K562 (cell line): ENCODE results near the gene ZSCAN12. TPM values are rescaled to one million over a fixed set of nuclear protein-coding genes. Genes with fewer than 3 reads are reported as not detected.

Source experiments
- ARNT ChIP-seq, 2 experiments: fragments of 450-650 bp; IDR thresholded peaks; 2 replicates each; pipeline ENCODE4 v1.6.1; 2016; ENCODE audit warnings: mild to moderate bottlenecking in 1 of 2
- ATF1 ChIP-seq, 2 experiments: fragments of 450-650 bp in 1 of 2; IDR thresholded peaks; 2 replicates each; pipeline ENCODE4 v1.6.1; 2016; ENCODE audit warnings: missing compliant biosample characterization in 1 of 2, missing genetic modification characterization in 1 of 2
- BCOR ChIP-seq: fragments of 450-650 bp; IDR thresholded peaks from 2 replicates; pipeline ENCODE4 v1.6.1; 2016
- CHD4 ChIP-seq: fragments of 200-600 bp; sonication (generic); IDR thresholded peaks from 3 replicates; pipeline ENCODE4 v1.6.1; 2012; ENCODE audit warnings: low read depth, mild to moderate bottlenecking, mixed read lengths, low read length, inconsistent platforms; ENCODE audit not compliant: insufficient read depth, insufficient replicate concordance, poor library complexity, severe bottlenecking
- DMBX1 ChIP-seq: fragments of 250-450 bp; sonication (Bioruptor Pico); IDR thresholded peaks from 2 replicates; pipeline ENCODE4 v1.8.0; 2022; ENCODE audit warnings: inconsistent platforms, mild to moderate bottlenecking, moderate library complexity, borderline replicate concordance
- DNMT1 ChIP-seq: fragments of 450-650 bp; IDR thresholded peaks from 2 replicates; pipeline ENCODE4 v1.6.1; 2016; ENCODE audit warnings: antibody characterized with exemption, mild to moderate bottlenecking
- ELF2 ChIP-seq: fragments of 250-450 bp; sonication (Bioruptor Pico); IDR thresholded peaks from 2 replicates; pipeline ENCODE4 v1.5.0; 2021; ENCODE audit warnings: mild to moderate bottlenecking
- FOXM1 ChIP-seq, 2 experiments: fragments of 450-650 bp in 1 of 2; sonication (generic) in 1 of 2; formaldehyde crosslinking in 1 of 2; IDR thresholded peaks; 2 replicates each; pipeline versions ENCODE4 v1.6.1 to v1.9.0; 2017 to 2022; ENCODE audit warnings: low read depth in 2 of 2, mild to moderate bottlenecking in 2 of 2, missing genetic modification reagents in 1 of 2, moderate library complexity in 1 of 2
- GATA2 ChIP-seq: sonication (generic); formaldehyde crosslinking; IDR thresholded peaks from 2 replicates; pipeline ENCODE4 v1.4.0; 2020; ENCODE audit warnings: mild to moderate bottlenecking, missing genetic modification reagents
- GATAD2B ChIP-seq: fragments of 450-650 bp; IDR thresholded peaks from 2 replicates; pipeline ENCODE4 v1.6.1; 2017; ENCODE audit warnings: mild to moderate bottlenecking, borderline replicate concordance
- KLF1 ChIP-seq: fragments of 450-650 bp; IDR thresholded peaks from 2 replicates; pipeline ENCODE4 v1.6.1; 2016; ENCODE audit warnings: missing genetic modification characterization, missing compliant biosample characterization
- MAX ChIP-seq: sonication (generic); formaldehyde crosslinking; IDR thresholded peaks from 2 replicates; pipeline ENCODE4 v1.9.0; 2022; ENCODE audit warnings: mild to moderate bottlenecking, missing genetic modification reagents
- MCM3 ChIP-seq: fragments of 450-650 bp; IDR thresholded peaks from 2 replicates; pipeline ENCODE4 v1.6.1; 2016
- MIER1 ChIP-seq: fragments of 450-650 bp; IDR thresholded peaks from 2 replicates; pipeline ENCODE4 v1.6.1; 2016; ENCODE audit warnings: antibody characterized with exemption, mild to moderate bottlenecking, low read depth
- NCOA2 ChIP-seq, 2 experiments: fragments of 450-650 bp; IDR thresholded peaks; 2 replicates each; pipeline ENCODE4 v1.6.1; 2018; ENCODE audit warnings: mild to moderate bottlenecking in 2 of 2, moderate library complexity in 1 of 2; ENCODE audit not compliant: partially characterized antibody in 2 of 2
- NUFIP1 ChIP-seq: fragments of 450-650 bp; IDR thresholded peaks from 2 replicates; pipeline ENCODE4 v1.6.1; 2018; ENCODE audit not compliant: partially characterized antibody
- POLR2AphosphoS2 ChIP-seq: IDR thresholded peaks from 2 replicates; pipeline ENCODE4 v1.6.1; 2012; ENCODE audit warnings: low read length, improper control_type of control experiment
- RBM39 ChIP-seq: fragments of 200-400 bp; formaldehyde crosslinking; optimal IDR thresholded peaks from 2 replicates; pipeline ENCODE3; 2018; ENCODE audit warnings: low read depth, low read length
- SMAD3 ChIP-seq: fragments of 450-650 bp; formaldehyde crosslinking; conservative IDR thresholded peaks from 2 replicates; pipeline ENCODE4 v1.4.0; 2020; ENCODE audit warnings: mild to moderate bottlenecking
- SRSF3 ChIP-seq: fragments of 200-400 bp; formaldehyde crosslinking; IDR thresholded peaks from 2 replicates; pipeline ENCODE4 v1.6.1; 2016; ENCODE audit warnings: mild to moderate bottlenecking, low read length, moderate library complexity; ENCODE audit not compliant: insufficient read depth
- TARDBP ChIP-seq: fragments of 450-650 bp; IDR thresholded peaks from 2 replicates; pipeline ENCODE4 v1.6.1; 2016
- TBP ChIP-seq: optimal IDR thresholded peaks from 2 replicates; pipeline ENCODE3; 2011; ENCODE audit warnings: low read depth, low read length, improper control_type of control experiment
- TRIM28 ChIP-seq: fragments of 450-650 bp; IDR thresholded peaks from 2 replicates; pipeline ENCODE4 v1.6.1; 2017
- XRCC5 ChIP-seq: fragments of 200-400 bp; formaldehyde crosslinking; IDR thresholded peaks from 2 replicates; pipeline ENCODE4 v1.6.1; 2017; ENCODE audit warnings: low read depth, mild to moderate bottlenecking, low read length
- ZBTB2 ChIP-seq: fragments of 450-650 bp; IDR thresholded peaks from 2 replicates; pipeline ENCODE4 v1.6.1; 2016; ENCODE audit warnings: antibody characterized with exemption
- ZKSCAN8 ChIP-seq: fragments of 200-800 bp; sonication (Bioruptor generic); IDR thresholded peaks from 2 replicates; pipeline ENCODE4 v1.6.1; 2016; ENCODE audit warnings: missing genetic modification characterization, missing compliant biosample characterization
- ZNF511 ChIP-seq: sonication (generic); formaldehyde crosslinking; IDR thresholded peaks from 2 replicates; pipeline ENCODE4 v1.8.0; 2022; ENCODE audit warnings: mild to moderate bottlenecking, missing genetic modification reagents
- ZNF583 ChIP-seq: fragments of 250-450 bp; sonication (Bioruptor Pico); IDR thresholded peaks from 2 replicates; pipeline ENCODE4 v1.4.0; 2020
- ZNF77 ChIP-seq: fragments of 250-450 bp; sonication (Bioruptor Pico); IDR thresholded peaks from 2 replicates; pipeline ENCODE4 v1.5.0; 2020
- ZSCAN29 ChIP-seq: fragments of 450-650 bp; IDR thresholded peaks from 2 replicates; pipeline ENCODE4 v1.6.1; 2017
- polyA plus RNA-seq, 8 experiments: library from polyadenylated mRNA; depleted of rRNA in 4 of 8; stranded (reverse) in 5 of 8; unstranded in 3 of 8; fragments of >200 nt; fragmentation: Nextera tagmentation in 2 of 8; fragmentation: Illumina TruSeq in 1 of 8; extraction: Ambion mirVana in 2 of 8; extraction: Trizol in 1 of 8; gene quantifications; 2 replicates each; pipeline versions ENCODE4 v1.2.1 to v1.2.3, GENCODE V29; 2011 to 2014; ENCODE audit warnings: inconsistent platforms in 1 of 8, missing spikeins in 1 of 8
- total RNA-seq, 7 experiments: library from RNA; depleted of rRNA in 6 of 7; stranded (reverse); fragments of >200 nt in 6 of 7; fragmentation: Illumina TruSeq in 2 of 7; extraction: Trizol in 2 of 7; gene quantifications; 2 replicates each; pipeline versions ENCODE4 v1.2.1 to v1.2.3, GENCODE V29; 2011 to 2021; ENCODE audit warnings: low replicate concordance in 1 of 7

ZSCAN12 gene
- total and polyA plus RNA-seq, 9 of the 15 experiments (the other 6 are each of a cell fraction or from before 2014, with no cell fraction given): 2.5 to 19.6 (median 12.5) TPM

- TF ChIP-seq SMAD3 (peak; percentile 54), GATA2 (CRISPR knock-in tag) (peak; percentile 53; the same call in 1 of the 2 replicates), ZNF511 (CRISPR knock-in tag) (peak; percentile 95), NUFIP1 (no peak), NCOA2 (IDR thresholded peaks at IDR 0.05; ENCODE audit: partially characterized antibody in 2 of 2) (no peak), BCOR (peak; percentile 58), TBP (peak; percentile 91), XRCC5 (peak; percentile 99; the same call in 1 of the 2 replicates), SRSF3 (0 out of 2 replicates have a peak, but pooled peaks have one; percentile 71), MAX (CRISPR knock-in tag) (peak; percentile 73), CHD4 (peak; percentile 92), ZNF77 (CRISPR knock-in tag) (no peak), ZSCAN29 (peak; percentile 76), GATAD2B (peak; percentile 80; the same call in 1 of the 2 replicates), MIER1 (no peak; the same call in 1 of the 2 replicates), ARNT (IDR thresholded peaks at IDR 0.05) (peak; percentile 80 to 81), ZBTB2 (peak; percentile 53; the same call in 1 of the 2 replicates), DNMT1 (no peak), RBM39 (peak; percentile 59), ZNF583 (CRISPR knock-in tag) (peak; percentile 70; the same call in 1 of the 2 replicates), TARDBP (peak; percentile 80; the same call in 1 of the 2 replicates), KLF1 (tag) (0 out of 2 replicates have a peak, but pooled peaks have one; percentile 34), POLR2AphosphoS2 (peak; percentile 89; the same call in 1 of the 2 replicates), ZKSCAN8 (0 out of 2 replicates have a peak, but pooled peaks have one; percentile 23), MCM3 (no peak), TRIM28 (peak; percentile 46; the same call in 1 of the 2 replicates), FOXM1 (IDR thresholded peaks at IDR 0.05; ENCODE audit: low read depth) (peak; percentile 87), FOXM1 (CRISPR knock-in tag; IDR thresholded peaks at IDR 0.05; ENCODE audit: low read depth) (no peak), ATF1 (CRISPR knock-in tag; IDR thresholded peaks at IDR 0.05) (no peak), ATF1 (tag; IDR thresholded peaks at IDR 0.05) (peak; percentile 94), DMBX1 (CRISPR knock-in tag) (peak; percentile 81; the same call in 1 of the 2 replicates), ELF2 (peak; percentile 92)
Observed at GRCh38 chr6:28399350-28400121, at the start of gene ZSCAN12 (continued).
